ENCODE measurements around the gene CRYBG3.

GRCh38 chr3:97804471-97804870, 17.3 kb upstream of the CRYBG3 start:
- TF ChIP-seq CTCF (IDR thresholded peaks at IDR 0.05; ENCODE audit: borderline replicate concordance, extremely low read depth, low read length, poor library complexity, severe bottlenecking), result no peak
- TF ChIP-seq EZH2 (IDR thresholded peaks at IDR 0.05; ENCODE audit: borderline replicate concordance, low read depth, low read length, severe bottlenecking), result no peak
